SH-SY5Y (cell line): ENCODE measurements around the gene CDK18.

Experiments
- GATA2 ChIP-seq: IDR thresholded peaks from 2 replicates; pipeline ENCODE4 v1.6.1; 2011; ENCODE audit warnings: mild to moderate bottlenecking, low read depth, low read length
- GATA3 ChIP-seq: IDR thresholded peaks from 2 replicates; pipeline ENCODE4 v1.6.1; 2011; ENCODE audit warnings: low read depth, mild to moderate bottlenecking, low read length, moderate library complexity

DNA sequence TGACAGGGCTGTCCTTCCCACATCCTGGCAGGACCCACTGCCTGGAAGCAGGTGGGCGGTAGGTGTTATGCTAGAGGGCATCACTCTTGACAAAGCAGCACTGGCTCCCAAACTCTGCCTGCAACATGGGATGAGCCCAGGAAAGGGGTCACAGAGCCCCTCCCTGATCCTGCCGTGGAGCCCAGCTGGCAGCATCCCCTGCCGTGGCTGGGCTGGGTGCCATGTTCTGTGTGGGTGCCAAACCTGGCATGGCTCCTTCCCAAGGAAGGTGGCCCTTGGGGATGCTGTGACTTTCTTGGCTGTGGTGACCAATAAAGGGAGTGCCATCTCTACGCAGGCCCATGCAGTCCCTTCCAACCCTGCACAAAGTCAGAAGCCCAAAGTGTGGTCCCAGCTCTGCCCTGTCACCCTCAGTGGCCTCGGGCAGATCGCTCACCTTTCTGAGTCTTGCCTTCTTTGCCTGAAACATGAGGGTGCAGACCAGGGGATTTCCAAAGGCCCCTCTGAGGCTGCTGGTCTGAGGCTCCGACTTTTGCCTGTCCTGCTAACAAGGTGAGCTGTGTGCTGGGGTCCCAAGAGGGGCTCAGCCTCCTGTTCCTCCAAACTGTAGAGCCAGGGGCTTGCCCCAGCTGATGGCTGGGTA is 6.0 kb downstream of the CDK18 start:
- TF ChIP-seq GATA3 = no peak
- TF ChIP-seq GATA2 = no peak
